A673 (cell line): ENCODE measurements around the gene SORL1-AS1.
A peak's percentile ranks its signal among the peaks of the same experiment; 100 is the strongest.
"Not testable (repeated sequence)": the region's sequence is repeated elsewhere in the genome, so short reads cannot be mapped to it uniquely, and the experiment has no call there.

Experiments used
- BruUV-seq: library from RNA; stranded (reverse); fragments of 400-500 nt; replicated peaks from 2 replicates; lab custom pipeline; 2021; lab: Mats Ljungman, UMichigan
- CTCF ChIA-PET: fragments of 300-600 bp; sonication (Branson Sonifier 250); formaldehyde crosslinking; loops from one replicate; lab custom pipeline; 2022; ENCODE audit warnings: antibody characterized with exemption; lab: Charles Lee
- POLR2A ChIA-PET: fragments of 300-600 bp; sonication (Branson Sonifier 250); formaldehyde crosslinking; loops from one replicate; lab custom pipeline; 2022; ENCODE audit warnings: antibody characterized with exemption; ENCODE audit not compliant: low non-redundant PET; lab: Charles Lee
- DNase-seq: peaks from one replicate; pipeline ENCODE4 v3.0.0-alpha.2; 2015; ENCODE audit warnings: low spot score
- H3K27ac ChIP-seq: fragments of 200-600 bp; sonication (generic); 2 replicates; pipeline ENCODE4 v1.5.1; 2016; ENCODE audit warnings: mixed run types, low read depth, mild to moderate bottlenecking, mixed read lengths, antibody characterized with exemption, low read length; ENCODE audit not compliant: poor library complexity, severe bottlenecking
- H3K27me3 ChIP-seq: fragments of 200-600 bp; sonication (generic); replicated peaks from 2 replicates; pipeline ENCODE4 v1.6.1; 2017; ENCODE audit warnings: mixed run types, low read depth, mild to moderate bottlenecking, mixed read lengths, antibody characterized with exemption, low read length; ENCODE audit not compliant: insufficient read depth, poor library complexity
- H3K36me3 ChIP-seq: fragments of 200-600 bp; sonication (generic); 2 replicates; pipeline ENCODE4 v1.6.1; 2016; ENCODE audit warnings: mixed run types, mild to moderate bottlenecking, mixed read lengths, antibody characterized with exemption, low read length; ENCODE audit not compliant: insufficient read depth, poor library complexity, severe bottlenecking
- H3K4me1 ChIP-seq: fragments of 200-600 bp; sonication (generic); 2 replicates; pipeline ENCODE4 v1.6.1; 2017; ENCODE audit warnings: mixed run types, mild to moderate bottlenecking, mixed read lengths, antibody characterized with exemption, low read length; ENCODE audit not compliant: insufficient read depth, poor library complexity, severe bottlenecking
- H3K4me3 ChIP-seq: fragments of 200-600 bp; sonication (generic); 2 replicates; pipeline ENCODE4 v1.5.1; 2016; ENCODE audit warnings: low read depth, mixed run types, mild to moderate bottlenecking, mixed read lengths, low read length; ENCODE audit not compliant: poor library complexity, severe bottlenecking
- H3K9me3 ChIP-seq: fragments of 200-600 bp; sonication (generic); 2 replicates; pipeline ENCODE4 v1.6.1; 2016; ENCODE audit warnings: mixed run types, low read depth, mild to moderate bottlenecking, mixed read lengths, antibody characterized with exemption, low read length; ENCODE audit not compliant: poor library complexity, severe bottlenecking
- EZH2 ChIP-seq: fragments of 200-600 bp; sonication (generic); IDR thresholded peaks from 2 replicates; pipeline ENCODE4 v1.6.1; 2017; ENCODE audit warnings: borderline replicate concordance, low read depth, mild to moderate bottlenecking, mixed read lengths, antibody characterized with exemption, low read length; ENCODE audit not compliant: poor library complexity, severe bottlenecking
- intact Hi-C: fragments of 100-400 bp; cut with micrococcal nuclease; formaldehyde crosslinking; loops from one replicate; pipeline ENCODE4 v1.10.0; 2022; ENCODE audit not compliant: unreplicated experiment
- TF ChIP-seq, protein P1 (sequence below): fragments of 300-800, 200-600 bp; sonication (generic); conservative IDR thresholded peaks from 2 replicates; pipeline ENCODE4 v1.5.1; 2017; ENCODE audit warnings: low read depth, mild to moderate bottlenecking, antibody characterized with exemption, low read length, moderate library complexity, mixed read lengths

The SORL1-AS1 gene

DNA sequence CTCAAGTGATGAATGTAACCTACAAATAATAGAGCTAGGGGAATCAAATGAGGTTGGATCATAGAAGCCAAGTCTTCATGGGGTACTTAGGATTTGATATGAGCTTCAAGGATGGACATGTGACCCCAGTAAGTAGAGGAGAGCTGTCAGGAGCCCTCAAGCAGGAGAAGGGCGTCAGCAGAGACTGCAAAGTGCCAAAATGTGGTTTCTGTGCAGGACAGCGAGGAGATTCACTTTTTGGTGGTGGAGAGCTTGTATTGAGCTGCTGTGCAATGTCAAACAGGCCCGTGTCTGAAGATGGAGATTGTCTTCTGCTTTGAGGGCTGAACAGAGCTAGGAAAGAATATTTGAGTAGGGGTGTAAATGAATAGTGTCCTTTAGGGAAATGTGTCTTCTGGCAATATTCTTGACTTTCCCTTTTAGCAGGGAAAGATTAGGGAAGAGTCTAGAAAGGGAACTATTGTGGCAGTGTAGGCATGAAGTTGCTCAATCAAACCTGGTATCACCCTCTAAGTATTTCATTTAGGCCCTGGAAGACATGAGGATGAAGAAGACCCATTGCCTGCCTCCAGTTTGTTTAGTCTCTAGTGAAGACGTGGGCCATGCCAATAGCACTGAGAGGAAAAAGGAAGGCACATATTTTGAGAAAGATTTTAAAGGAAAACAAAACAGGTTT, 31.2 kb upstream of the SORL1-AS1 start:
- Histone ChIP-seq H3K4me3 (no peak overlapping the region), H3K27ac (no peak overlapping the region), H3K4me1 (peaks cover 18% of the 10 kb centered on the region), H3K27me3 (no peaks in the 10 kb centered on the region), H3K9me3 (no peaks in the 10 kb centered on the region), H3K36me3 (no peaks in the 10 kb centered on the region)
- BruUV-seq, result no TSS peak
- CTCF ChIA-PET, result no interaction called here
- TF ChIP-seq, protein P1, sequence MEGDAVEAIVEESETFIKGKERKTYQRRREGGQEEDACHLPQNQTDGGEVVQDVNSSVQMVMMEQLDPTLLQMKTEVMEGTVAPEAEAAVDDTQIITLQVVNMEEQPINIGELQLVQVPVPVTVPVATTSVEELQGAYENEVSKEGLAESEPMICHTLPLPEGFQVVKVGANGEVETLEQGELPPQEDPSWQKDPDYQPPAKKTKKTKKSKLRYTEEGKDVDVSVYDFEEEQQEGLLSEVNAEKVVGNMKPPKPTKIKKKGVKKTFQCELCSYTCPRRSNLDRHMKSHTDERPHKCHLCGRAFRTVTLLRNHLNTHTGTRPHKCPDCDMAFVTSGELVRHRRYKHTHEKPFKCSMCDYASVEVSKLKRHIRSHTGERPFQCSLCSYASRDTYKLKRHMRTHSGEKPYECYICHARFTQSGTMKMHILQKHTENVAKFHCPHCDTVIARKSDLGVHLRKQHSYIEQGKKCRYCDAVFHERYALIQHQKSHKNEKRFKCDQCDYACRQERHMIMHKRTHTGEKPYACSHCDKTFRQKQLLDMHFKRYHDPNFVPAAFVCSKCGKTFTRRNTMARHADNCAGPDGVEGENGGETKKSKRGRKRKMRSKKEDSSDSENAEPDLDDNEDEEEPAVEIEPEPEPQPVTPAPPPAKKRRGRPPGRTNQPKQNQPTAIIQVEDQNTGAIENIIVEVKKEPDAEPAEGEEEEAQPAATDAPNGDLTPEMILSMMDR, result no peak
- no peak for TF ChIP-seq EZH2
- POLR2A ChIA-PET, result interaction anchor here (0.6 kb wide), 1 partner anchor 9 kb away, joined by 3 read pairs; no protein-coding TSS in a partner anchor
- intact Hi-C loops, result no loop called here
- DNase-seq, result no peak

DNA sequence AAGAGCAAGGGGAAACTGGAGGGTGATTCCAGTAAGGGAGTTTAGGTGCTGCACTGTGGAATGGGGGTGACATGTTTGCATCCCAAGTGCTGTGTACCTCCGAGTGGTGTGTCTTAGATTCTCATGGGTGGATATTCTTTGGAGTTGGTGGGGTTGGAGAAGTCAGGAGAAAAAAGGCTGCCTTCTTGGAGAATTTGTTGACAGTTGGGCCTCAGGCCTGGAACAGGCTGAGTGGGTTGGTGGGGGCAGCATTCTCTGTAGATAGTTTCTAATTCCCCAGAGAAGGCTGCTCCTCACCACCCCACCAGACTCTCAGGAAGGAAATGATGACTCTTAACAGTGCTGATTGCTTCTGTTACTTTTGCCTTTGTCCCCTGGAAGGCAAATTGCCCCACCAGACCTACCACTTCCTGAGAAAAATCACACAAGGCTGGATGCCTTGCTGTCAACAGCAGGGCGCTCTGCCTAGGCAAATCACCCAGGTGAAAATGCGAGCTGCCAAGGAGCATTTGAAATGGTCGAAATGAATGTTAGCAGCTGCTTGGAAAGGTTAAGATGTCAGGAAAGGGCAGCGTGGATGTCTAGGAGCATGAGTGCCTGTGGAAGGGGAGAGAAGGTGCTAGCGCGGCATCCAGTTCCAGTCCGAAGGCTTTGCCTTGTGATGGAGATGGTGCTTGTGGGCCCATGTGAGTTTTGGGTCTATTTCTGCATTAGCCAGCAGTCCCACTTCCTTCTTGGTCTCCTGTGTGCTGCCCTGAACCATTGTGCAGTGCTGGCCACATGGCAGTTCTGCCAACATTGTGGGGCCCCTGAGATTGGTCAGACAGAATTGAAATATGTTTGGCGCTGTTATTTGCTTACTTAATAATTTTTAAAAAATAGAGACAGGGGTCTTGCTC, 29.7 kb upstream of the SORL1-AS1 start:
- no peaks in the 10 kb centered on the region for H3K27me3 ChIP-seq
- TF ChIP-seq, protein P1, result no peak
- no peak for TF ChIP-seq EZH2
- peaks cover 18% of the 10 kb centered on the region for H3K4me1 ChIP-seq
- H3K4me3 ChIP-seq, result no peak overlapping the region
- ChIA-PET CTCF (no interaction called here), POLR2A (no interaction called here)
- intact Hi-C loops, result no loop called here
- no TSS peak for BruUV-seq
- no peak overlapping the region for H3K27ac ChIP-seq
- no peaks in the 10 kb centered on the region for H3K36me3 ChIP-seq
- DNase-seq, result peak; percentile 79
- no peaks in the 10 kb centered on the region for H3K9me3 ChIP-seq

DNA sequence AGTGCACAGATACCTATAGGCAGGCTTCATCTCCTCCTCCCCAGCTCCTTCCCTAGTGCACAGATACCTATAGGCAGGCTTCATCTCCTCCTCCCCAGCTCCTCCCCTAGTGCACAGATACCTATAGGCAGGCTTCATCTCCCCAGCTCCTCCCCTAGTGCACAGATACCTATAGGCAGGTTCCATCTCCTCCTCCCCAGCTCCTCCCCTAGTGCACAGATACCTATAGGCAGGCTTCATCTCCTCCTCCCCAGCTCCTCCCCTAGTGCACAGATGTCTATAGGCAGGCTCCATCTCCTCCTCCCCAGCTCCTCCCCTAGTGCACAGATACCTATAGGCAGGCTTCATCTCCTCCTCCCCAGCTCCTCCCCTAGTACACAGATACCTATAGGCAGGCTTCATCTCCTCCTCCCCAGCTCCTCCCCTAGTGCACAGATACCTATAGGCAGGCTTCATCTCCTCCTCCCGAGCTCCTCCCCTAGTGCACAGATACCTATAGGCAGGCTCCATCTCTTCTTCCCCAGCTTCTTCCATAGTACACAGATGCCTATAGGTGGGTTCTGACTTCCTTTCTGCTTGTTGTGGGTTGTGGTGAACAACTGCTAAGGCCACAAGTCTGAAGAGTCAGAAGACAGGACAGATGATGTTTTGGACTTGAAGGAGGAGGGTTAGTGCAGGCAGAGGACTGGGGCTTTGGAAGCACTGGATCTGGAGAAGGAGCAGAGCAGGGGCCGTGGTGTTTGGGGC, 28.9 kb upstream of the SORL1-AS1 start:
- peaks cover 18% of the 10 kb centered on the region for H3K4me1 ChIP-seq
- H3K9me3 ChIP-seq, BruUV-seq, intact Hi-C loops, CTCF ChIA-PET, DNase-seq, H3K4me3 ChIP-seq, H3K27me3 ChIP-seq, H3K36me3 ChIP-seq, POLR2A ChIA-PET, H3K27ac ChIP-seq: not testable (repeated sequence)
